ENCODE data around the gene LCN6.

- no peak for TF ChIP-seq CTCF (conservative IDR thresholded peaks at IDR 0.05; ENCODE audit: low read depth, low read length)
- TF ChIP-seq POLR2A (IDR thresholded peaks at IDR 0.05; ENCODE audit: low read depth, low read length), result no peak
- no peak for TF ChIP-seq SMC3 (IDR thresholded peaks at IDR 0.05; ENCODE audit: low read depth, low read length)
- TF ChIP-seq MXI1 (IDR thresholded peaks at IDR 0.05; ENCODE audit: borderline replicate concordance, low read depth, low read length), result no peak
- TF ChIP-seq BHLHE40 (IDR thresholded peaks at IDR 0.05; ENCODE audit: low read depth, low read length), result no peak
- no peak for TF ChIP-seq RAD21 (IDR thresholded peaks at IDR 0.05; ENCODE audit: low read length)
- no peak for TF ChIP-seq CEBPB (IDR thresholded peaks at IDR 0.05; ENCODE audit: low read depth, low read length)
- TF ChIP-seq CHD1 (IDR thresholded peaks at IDR 0.05; ENCODE audit: low read depth, low read length), result no peak
- no peak for TF ChIP-seq MAZ (IDR thresholded peaks at IDR 0.05; ENCODE audit: borderline replicate concordance, low read depth, low read length)
Measured at GRCh38 chr9:136760424-136760823, 12.1 kb upstream of the LCN6 start.

All from IMR-90 (cell line).